ENCODE measurements around the gene STAG2.

GRCh38 chrX:123973921-123974320 is 12.4 kb downstream of the STAG2 start:
- TF ChIP-seq SUZ12 (IDR thresholded peaks at IDR 0.05; ENCODE audit: extremely low read depth, insufficient read depth, insufficient read length) (no peak), YY1 (IDR thresholded peaks at IDR 0.05; ENCODE audit: insufficient read depth, insufficient read length) (no peak)

Data from NT2/D1 (cell line).